ENCODE data around the gene MYBPHL.
A peak's percentile ranks its signal among the peaks of the same experiment; 100 is the strongest.

MYBPHL gene

DNA sequence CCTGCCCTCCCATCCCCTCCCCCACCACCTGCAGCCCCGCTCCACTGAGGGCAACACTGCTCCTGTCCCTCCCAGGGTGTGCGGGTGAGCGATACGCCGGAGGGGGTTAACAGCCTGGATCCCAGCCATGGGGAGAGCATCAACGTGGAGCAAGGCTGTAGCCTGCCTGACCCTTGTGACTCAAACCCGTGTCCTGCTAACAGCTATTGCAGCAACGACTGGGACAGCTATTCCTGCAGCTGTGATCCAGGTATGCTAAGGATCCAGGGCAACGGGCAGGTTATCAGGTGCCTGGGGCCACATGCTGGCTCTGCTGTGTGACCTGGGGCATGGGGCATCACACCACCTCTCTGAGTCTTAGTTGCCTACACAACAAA is 42.4 kb downstream of the MYBPHL start:
- no peak for DNase-seq (ENCODE audit: low spot score)

DNA sequence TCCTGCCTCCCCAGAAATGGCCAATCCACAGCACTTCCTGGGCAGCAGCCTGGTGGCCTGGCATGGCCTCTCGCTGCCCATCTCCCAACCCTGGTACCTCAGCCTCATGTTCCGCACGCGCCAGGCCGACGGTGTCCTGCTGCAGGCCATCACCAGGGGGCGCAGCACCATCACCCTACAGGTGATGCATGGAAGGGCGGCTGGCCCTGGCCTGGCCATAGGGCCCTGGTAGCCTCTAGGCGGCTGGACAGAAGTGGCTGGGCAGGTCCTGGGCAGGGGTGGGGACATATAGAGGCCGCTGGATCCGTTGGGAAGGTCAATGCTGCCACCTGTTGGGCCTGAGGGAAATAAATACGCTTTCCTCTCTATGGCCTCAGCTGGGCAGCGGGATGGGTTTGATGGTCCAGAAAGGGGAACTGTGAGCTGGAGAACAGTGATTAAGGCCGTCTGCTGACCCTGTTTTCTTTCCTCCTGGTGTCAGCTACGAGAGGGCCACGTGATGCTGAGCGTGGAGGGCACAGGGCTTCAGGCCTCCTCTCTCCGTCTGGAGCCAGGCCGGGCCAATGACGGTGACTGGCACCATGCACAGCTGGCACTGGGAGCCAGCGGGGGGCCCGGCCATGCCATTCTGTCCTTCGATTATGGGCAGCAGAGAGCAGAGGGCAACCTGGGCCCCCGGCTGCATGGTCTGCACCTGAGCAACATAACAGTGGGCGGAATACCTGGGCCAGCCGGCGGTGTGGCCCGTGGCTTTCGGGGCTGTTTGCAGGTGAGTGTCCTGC is 43.0 kb downstream of the MYBPHL start:
- peak; percentile 75 for DNase-seq (ENCODE audit: low spot score)

DNA sequence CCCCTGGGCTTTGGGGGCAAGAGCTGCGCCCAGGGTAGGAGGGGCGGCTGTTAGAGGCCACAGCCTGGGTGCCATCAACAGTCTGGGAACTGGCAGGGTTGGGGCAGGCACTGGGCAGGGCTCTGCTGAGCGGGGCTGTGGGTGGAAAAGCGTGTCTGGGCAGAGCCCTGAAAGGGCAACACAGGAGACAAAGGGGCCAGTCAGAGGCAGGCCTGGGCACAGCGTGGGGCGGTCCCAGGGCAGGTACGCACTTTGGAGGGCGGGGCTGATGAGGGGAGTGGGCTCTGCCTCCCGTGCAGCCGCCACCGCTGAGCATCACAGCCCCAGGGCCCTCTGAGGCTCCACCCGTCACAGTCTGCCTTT is 43.6 kb downstream of the MYBPHL start:
- no peak for DNase-seq (ENCODE audit: low spot score)

DNA sequence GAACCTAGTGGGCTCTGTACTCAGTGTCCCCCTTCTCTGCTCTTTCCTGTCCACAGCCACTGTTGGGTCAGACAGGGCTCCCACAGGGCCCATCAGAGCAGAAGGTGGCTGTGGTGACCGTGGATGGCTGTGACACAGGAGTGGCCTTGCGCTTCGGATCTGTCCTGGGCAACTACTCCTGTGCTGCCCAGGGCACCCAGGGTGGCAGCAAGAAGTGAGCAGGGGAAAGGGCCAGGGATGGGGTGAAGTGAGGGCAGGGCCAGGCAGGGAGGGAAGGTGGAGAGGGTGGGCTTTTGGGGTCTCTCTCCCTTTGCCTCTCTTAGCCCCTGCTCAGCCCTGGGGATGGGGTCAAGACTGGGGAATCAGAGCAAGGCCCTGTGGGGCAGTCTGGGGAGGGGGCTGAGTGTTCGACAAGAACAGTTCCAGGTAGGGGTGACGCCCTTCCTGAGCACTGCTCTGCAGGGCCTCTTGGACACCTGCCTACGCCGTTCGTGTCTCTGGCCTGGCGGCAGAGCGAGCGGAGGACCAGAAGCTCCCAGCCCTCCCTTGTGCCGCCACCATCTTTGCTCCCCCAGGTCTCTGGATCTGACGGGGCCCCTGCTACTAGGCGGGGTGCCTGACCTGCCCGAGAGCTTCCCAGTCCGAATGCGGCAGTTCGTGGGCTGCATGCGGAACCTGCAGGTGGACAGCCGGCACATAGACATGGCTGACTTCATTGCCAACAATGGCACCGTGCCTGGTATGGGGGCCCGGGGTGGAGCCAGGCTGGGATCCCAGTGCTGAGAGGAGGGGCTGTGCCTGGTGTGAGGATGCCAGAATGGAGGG is 44.4 kb downstream of the MYBPHL start:
- DNase-seq (ENCODE audit: low spot score), result no peak

DNA sequence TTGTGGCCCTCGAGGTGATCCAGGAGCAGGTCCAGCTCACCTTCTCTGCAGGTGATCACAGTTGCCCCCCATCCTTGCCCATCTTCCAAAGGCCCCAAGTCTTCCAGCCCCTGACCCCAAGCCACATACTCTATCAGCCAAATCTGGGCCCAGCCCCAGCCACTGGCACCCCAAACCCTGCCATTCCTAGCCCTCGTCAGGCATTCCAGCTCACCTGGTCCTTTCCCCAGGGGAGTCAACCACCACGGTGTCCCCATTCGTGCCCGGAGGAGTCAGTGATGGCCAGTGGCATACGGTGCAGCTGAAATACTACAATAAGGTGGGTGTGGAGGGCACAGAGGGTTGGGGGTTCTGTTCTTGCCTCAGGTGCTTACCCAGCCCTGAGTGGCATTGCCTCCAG is 45.2 kb downstream of the MYBPHL start:
- DNase-seq (ENCODE audit: low spot score), result no peak

DNA sequence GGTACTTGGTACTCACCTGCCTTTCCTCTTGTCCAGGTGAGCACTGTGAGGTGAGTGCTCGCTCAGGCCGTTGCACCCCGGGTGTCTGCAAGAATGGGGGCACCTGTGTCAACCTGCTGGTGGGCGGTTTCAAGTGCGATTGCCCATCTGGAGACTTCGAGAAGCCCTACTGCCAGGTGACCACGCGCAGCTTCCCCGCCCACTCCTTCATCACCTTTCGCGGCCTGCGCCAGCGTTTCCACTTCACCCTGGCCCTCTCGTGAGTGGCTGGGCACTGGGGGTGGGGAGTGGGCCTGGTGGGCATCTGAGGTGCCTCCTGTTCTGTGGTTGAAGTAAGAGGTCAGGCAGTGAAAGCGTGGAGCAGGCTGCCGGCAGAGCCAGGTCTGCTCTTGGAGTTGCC is 45.8 kb downstream of the MYBPHL start:
- DNase-seq (ENCODE audit: low spot score), result no peak

DNA sequence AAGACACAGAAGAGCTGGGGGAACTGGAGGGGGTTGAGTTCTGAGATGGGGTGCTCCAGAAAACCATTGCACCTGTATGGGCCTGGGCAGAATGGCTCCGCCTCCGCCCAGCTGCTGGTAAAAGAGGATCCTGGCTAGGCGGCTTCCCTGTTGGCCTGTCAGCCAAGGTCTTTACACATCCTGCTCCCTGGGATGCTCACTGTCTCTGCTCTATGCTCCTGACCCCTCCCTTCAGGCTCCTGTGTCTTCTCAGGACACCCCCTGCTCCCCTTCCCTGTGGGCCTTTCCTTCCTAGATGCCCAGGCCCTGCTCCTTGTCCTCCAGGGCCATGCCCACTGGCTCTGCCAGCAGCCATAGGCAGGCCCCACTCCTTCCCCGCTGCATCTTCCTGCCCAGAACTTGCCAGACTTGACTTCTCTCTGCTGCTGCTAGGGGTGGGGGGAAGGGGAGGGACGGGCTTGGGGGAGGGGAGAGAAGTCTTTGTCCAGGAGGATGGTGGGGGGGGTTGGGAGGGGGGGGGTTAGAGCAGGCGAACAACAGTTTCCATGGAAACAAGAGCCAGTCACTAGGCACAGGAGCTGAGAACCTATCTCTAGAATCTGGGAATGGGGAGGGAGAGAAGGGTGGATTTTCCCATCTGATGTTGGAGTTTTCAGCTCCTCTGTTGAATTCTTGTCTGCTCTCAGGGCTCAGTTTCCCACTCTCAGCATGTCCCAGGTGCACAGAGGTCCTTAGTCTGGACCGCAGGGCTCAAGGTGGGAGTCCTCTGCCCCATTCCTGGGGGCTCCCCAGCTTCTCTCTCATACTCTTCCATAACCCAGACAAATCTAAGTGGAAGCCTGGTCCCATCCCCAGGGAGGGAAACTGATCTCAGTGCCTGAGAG is 46.9 kb downstream of the MYBPHL start:
- DNase-seq (ENCODE audit: low spot score), result no peak

DNA sequence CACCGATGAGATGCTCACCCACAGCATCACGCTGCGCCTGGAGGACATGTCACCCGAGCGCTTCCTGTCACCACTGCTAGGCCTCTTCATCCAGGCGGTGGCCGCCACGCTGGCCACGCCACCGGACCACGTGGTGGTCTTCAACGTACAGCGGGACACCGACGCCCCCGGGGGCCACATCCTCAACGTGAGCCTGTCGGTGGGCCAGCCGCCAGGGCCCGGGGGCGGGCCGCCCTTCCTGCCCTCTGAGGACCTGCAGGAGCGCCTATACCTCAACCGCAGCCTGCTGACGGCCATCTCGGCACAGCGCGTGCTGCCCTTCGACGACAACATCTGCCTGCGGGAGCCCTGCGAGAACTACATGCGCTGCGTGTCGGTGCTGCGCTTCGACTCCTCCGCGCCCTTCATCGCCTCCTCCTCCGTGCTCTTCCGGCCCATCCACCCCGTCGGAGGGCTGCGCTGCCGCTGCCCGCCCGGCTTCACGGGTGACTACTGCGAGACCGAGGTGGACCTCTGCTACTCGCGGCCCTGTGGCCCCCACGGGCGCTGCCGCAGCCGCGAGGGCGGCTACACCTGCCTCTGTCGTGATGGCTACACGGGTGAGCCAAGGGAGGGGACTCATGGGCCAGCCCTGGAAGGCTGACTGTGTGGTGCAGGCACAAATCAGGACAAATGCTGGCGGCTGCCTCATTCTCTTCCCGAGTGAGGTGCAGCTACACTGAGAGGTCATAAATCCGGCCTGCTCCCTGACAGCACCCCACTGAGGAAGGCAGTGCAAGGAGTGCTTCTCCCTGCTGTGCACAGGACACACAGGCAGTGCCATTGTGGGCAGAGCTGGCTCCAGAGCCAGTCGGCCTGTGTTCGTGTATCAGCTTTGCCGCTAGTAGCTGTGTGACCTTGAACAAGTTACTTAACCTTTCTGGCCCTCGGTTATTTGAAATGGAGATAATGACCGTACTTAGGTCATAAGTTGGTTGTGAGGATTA is 48.0 kb downstream of the MYBPHL start:
- DNase-seq (ENCODE audit: low spot score), result no peak

DNA sequence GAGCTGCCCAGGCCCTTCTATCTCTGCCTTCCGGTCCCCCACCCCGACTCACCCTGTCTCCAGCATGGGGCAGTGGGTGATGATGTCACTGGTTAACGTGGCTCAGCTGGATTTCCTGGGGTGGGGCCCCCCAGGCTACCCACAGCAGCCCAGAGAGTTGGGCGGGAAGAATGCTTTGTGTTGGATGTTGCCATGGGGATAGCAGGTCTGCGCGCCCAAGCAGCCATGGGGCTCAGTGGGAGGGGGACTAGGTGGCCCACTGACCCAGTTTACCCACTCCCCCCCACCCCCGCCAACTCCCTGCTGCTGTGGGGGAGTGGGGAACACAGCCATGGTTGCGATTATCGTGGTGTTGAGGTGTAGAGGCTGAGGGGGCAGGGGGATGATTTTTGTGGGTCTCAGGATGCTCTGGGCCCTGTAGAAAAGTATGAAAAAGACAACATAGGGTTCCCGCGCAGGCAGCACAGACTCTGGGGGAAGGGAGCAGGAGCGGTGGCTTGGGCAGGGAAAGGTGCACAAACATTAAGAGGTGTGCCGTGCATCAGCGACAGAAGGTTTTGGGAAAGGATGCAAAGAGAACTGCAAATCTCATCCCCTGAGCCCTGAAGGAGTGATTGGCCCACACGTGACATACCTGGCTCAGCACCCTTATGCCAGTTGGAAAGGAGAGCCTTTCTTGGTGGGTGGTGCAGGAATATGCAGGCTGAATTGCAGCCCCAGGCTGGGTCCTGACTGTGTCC is 49.0 kb downstream of the MYBPHL start:
- no peak for DNase-seq (ENCODE audit: low spot score)

DNA sequence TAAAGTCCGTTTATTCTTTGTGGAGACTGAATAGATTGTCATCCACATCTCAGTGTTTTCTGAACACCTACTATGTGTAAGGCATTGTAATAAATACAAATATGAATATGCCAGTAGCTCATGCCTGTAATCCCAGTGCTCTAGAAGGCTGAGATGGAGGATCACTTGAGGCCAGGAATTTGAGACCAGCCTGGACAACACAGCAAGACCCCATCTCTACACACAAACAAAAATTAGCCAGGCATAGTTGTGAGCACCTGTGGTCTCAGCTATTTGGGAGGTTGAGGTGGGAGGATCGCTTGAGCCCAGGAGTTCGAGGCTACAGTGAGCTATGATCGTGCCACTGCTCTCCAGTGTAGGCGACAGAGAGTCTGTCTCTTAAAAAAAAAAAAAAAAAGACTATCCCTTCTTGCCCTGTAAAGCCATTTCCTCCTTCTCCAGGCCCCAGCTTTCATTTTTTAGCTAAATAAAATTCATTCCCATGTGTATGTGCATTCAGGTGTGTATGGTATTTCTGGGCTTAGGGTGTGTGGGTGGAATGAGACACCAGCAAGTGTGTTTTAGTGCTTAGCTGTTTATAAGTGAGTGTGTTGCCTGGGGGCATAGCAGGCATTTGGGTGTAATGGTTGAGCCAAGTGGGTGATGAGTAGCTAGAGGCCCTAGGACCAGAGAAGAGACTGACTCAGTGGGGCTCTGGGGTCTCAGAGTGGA is 49.7 kb downstream of the MYBPHL start:
- no peak for DNase-seq (ENCODE audit: low spot score)

DNA sequence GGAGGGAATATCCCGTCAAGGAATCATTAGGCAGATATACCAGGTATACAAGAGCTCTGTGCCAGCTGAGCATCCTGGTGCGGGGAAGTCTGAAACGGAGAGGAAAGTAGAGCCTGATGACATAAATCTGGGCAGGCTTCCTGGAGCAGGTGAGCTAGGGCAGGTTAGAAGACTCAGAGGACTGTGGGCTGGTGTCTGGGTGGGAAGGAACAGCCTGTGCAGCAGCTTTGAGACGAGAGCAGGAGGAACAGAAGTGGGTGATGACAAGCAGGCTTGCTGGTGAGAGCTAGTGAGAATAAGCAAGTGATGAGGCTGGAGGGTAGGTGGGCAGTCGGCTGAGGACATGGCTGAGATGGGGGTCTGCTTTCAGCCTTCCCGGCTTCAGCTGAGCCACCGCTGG is 50.7 kb downstream of the MYBPHL start:
- DNase-seq (ENCODE audit: low spot score), result no peak

DNA sequence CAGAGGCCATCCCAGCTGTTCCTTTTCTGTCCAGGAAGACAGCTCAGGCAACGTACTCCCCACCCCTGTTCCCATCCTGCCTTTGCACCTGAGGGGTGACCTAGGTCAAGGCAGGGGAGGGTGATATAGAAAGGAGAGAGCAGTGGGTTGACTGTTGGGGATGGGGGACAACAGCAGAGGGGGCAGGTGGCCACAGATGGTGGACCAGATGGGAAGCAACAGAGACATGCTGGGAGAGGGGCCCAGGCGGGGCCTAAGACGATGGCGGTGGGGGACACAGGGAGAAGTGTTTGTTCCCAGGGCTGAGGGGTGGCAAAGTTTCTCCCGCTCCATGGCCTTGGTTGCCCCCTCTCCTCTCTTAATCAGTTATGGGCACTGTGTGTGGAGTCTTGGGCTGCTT is 51.1 kb downstream of the MYBPHL start:
- DNase-seq (ENCODE audit: low spot score), result no peak

DNA sequence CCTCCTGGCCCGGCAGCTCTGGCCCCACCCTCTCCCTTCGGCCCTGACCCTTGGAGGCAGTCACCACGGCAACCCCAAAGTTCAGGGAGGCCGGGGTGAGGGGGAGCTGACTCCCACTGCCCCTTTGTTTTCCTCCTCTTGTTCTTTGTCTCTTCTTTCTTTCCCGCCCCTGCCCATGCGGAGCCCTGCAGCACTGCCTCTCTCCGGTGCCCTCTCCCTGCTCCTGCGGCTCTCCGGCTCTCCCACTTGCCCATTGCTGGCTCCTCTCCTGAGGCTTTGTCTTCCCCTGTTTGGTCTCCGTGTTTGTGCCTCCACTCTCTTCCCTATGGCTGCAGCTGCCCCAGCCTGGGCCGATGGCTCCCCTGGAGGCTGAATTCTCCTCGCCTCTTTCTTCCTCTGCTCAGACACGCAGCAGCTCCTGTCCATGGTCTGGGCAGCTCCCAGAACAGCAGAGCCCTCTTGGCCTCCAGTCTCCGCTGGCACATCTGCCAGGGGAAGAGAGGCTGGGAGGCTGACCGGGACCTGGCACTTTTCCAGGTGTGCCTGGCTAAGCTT is 51.6 kb downstream of the MYBPHL start:
- no peak for DNase-seq (ENCODE audit: low spot score)

DNA sequence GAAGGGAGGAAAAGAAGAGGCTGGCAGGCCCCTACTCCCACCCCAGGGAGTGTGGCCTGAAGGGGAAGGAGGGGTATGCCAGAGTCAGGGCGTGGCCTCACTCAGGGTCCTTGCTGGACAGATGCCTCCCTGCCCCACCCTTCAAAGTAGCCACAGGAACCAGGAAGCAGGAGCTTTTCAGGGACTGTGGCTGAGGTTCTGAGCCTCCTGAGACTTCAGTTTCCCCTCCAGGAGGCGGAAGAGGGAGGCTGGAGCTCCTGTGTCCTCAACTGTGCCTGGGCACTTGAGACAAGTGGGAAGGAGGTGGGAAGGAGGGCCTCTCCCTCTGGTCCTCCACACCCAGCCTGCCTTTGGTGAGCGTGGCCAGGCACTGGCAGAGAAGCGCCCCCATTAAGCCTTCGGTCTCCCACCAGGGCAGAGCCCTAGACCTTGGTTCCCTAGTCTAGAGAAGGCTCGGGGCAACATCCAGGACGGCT is 52.2 kb downstream of the MYBPHL start:
- DNase-seq (ENCODE audit: low spot score), result no peak

DNA sequence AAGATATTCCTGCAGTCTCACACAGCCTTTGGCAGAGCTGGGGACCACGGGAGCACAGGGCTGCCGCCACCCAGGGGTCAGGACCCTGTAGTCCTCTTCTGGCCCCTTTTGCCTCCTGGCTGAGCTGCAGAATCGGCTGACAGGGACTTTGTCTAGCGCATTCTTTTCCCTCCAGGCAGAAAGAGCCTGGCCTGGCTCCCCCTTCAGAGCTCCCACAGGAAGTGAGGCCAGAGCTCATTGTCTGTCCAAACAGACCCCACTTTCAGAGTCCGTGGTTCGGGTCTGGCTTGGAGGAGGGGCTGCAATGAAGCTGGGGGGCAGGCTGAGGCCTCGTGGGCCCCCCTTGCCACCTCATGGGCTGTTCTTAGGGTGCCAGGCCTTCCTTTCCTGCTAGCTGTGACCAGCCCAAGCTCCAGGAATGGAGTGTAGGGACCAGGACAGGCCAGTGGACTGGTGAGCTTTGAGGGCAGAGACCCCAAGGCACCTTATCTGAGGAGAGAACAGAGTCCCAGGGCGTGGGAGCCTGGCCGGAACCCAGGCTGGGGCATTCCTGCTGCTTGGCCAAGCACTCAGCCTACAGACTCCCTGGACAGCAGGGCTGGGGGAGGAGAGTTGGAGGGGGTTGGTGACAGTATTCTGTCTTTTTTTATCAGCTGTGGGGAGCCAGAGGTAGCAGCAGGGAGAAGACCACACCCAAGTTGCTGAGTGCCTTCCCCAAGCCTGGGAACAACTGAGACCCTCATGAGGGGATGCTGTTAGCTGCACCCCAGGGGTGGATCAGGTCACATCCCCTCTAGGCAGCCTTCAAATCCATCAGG is 52.8 kb downstream of the MYBPHL start:
- DNase-seq (ENCODE audit: low spot score), result no peak

DNA sequence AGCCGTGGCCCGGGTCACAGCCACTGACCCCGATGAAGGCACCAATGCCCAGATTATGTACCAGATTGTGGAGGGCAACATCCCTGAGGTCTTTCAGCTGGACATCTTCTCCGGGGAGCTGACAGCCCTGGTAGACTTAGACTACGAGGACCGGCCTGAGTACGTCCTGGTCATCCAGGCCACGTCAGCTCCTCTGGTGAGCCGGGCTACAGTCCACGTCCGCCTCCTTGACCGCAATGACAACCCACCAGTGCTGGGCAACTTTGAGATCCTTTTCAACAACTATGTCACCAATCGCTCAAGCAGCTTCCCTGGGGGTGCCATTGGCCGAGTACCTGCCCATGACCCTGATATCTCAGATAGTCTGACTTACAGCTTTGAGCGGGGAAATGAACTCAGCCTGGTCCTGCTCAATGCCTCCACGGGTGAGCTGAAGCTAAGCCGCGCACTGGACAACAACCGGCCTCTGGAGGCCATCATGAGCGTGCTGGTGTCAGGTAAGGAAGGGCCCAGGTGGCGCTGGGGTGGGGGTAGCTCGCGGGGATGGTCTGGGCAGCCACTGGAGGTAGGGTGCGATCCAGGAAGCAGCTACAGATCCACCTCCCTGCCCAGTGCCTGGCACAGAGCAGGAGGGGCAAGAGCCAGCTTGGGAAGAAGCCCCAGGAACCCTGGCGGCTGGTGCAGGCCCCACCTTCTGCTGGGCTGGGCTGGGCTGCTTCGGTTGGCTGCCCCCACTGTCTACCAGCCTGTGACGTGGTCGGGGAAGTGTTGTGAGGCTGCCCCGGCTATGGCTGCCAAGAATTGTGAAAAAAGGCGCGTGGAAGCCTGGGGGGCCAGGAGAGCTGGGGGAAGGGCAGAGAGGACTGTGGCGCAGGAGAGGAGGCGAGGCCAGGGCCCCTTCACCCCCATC is 53.7 kb downstream of the MYBPHL start:
- no peak for DNase-seq (ENCODE audit: low spot score)

DNA sequence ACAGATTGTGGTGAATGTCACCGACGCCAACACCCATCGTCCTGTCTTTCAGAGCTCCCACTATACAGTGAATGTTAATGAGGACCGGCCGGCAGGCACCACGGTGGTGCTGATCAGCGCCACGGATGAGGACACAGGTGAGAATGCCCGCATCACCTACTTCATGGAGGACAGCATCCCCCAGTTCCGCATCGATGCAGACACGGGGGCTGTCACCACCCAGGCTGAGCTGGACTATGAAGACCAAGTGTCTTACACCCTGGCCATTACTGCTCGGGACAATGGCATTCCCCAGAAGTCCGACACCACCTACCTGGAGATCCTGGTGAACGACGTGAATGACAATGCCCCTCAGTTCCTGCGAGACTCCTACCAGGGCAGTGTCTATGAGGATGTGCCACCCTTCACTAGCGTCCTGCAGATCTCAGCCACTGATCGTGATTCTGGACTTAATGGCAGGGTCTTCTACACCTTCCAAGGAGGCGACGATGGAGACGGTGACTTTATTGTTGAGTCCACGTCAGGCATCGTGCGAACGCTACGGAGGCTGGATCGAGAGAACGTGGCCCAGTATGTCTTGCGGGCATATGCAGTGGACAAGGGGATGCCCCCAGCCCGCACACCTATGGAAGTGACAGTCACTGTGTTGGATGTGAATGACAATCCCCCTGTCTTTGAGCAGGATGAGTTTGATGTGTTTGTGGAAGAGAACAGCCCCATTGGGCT is 54.5 kb downstream of the MYBPHL start:
- no peak for DNase-seq (ENCODE audit: low spot score)
